Breast epithelium (tissue), 3 donors: ENCODE measurements around the gene PRR35.

Experiments
- POLR2A ChIP-seq: fragments of 450-650 bp; IDR thresholded peaks from one replicate; pipeline ENCODE4 v1.6.1; 2016; ENCODE audit warnings: antibody characterized with exemption, mild to moderate bottlenecking, moderate library complexity
- TF ChIP-seq, protein P1 (sequence below), 3 donors: fragments of 450-650 bp; IDR thresholded peaks; one replicate each; pipeline ENCODE4 v1.5.1; 2016 to 2017; ENCODE audit warnings: antibody characterized with exemption in 3 of 3, mild to moderate bottlenecking in 3 of 3, moderate library complexity in 3 of 3

DNA sequence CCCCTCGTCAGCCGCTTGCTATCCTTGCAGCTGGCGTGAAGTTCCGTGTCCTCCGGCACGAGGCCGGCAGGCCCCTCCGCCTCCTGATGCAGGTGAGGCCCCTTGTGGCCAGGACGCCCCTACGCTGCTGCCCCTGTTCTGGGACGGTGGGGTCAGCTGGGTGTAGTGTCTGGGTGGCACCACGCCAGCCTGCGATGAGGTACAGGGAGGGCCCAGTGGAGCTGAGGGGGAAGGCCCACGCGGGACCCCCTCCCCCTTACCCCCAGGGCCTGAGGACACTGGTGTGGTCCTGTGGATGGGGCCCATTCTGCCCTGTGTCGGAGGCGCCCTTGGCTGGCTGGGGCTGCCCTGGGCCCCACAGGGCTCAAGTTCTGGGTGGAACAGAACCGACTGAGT is 22.0 kb downstream of the PRR35 start:
- TF ChIP-seq, protein P1, sequence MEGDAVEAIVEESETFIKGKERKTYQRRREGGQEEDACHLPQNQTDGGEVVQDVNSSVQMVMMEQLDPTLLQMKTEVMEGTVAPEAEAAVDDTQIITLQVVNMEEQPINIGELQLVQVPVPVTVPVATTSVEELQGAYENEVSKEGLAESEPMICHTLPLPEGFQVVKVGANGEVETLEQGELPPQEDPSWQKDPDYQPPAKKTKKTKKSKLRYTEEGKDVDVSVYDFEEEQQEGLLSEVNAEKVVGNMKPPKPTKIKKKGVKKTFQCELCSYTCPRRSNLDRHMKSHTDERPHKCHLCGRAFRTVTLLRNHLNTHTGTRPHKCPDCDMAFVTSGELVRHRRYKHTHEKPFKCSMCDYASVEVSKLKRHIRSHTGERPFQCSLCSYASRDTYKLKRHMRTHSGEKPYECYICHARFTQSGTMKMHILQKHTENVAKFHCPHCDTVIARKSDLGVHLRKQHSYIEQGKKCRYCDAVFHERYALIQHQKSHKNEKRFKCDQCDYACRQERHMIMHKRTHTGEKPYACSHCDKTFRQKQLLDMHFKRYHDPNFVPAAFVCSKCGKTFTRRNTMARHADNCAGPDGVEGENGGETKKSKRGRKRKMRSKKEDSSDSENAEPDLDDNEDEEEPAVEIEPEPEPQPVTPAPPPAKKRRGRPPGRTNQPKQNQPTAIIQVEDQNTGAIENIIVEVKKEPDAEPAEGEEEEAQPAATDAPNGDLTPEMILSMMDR (IDR thresholded peaks at IDR 0.05), result no peak
- no peak for TF ChIP-seq POLR2A
